PC-3 (cell line): ENCODE data around the gene GSG1L.

Source experiments
- EZH2 ChIP-seq: fragments of 300-600 bp; sonication (generic); IDR thresholded peaks from one replicate; pipeline ENCODE4 v1.6.1; 2017; ENCODE audit warnings: antibody characterized with exemption, mild to moderate bottlenecking, low read length; ENCODE audit not compliant: unreplicated experiment
- EZH2phosphoT487 ChIP-seq: fragments of 300-600 bp; sonication (generic); IDR thresholded peaks from 2 replicates; pipeline ENCODE4 v1.6.1; 2018; ENCODE audit warnings: mild to moderate bottlenecking, antibody characterized with exemption, low read length, borderline replicate concordance
- TF ChIP-seq, protein P1 (sequence below): fragments of 300-600 bp; sonication (generic); conservative IDR thresholded peaks from 2 replicates; pipeline ENCODE4 v1.5.1; 2017; ENCODE audit warnings: antibody characterized with exemption, low read depth, mild to moderate bottlenecking, low read length

- TF ChIP-seq EZH2: no peak
- TF ChIP-seq, protein P1, sequence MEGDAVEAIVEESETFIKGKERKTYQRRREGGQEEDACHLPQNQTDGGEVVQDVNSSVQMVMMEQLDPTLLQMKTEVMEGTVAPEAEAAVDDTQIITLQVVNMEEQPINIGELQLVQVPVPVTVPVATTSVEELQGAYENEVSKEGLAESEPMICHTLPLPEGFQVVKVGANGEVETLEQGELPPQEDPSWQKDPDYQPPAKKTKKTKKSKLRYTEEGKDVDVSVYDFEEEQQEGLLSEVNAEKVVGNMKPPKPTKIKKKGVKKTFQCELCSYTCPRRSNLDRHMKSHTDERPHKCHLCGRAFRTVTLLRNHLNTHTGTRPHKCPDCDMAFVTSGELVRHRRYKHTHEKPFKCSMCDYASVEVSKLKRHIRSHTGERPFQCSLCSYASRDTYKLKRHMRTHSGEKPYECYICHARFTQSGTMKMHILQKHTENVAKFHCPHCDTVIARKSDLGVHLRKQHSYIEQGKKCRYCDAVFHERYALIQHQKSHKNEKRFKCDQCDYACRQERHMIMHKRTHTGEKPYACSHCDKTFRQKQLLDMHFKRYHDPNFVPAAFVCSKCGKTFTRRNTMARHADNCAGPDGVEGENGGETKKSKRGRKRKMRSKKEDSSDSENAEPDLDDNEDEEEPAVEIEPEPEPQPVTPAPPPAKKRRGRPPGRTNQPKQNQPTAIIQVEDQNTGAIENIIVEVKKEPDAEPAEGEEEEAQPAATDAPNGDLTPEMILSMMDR: no peak
- no peak for TF ChIP-seq EZH2phosphoT487
Measured at GRCh38 chr16:27840311-27841060, 223.0 kb downstream of the GSG1L start.
